SK-N-SH (cell line): Measurements from ENCODE around the gene CDH13. TPM values are rescaled to one million over a fixed set of nuclear protein-coding genes. Genes with fewer than 3 reads are reported as not detected.

Experiments
- CTCF ChIA-PET: fragments of 300-600, 350-600 bp; formaldehyde crosslinking; extraction: SDS; loops from one replicate; lab custom pipeline; 2021; lab: Yijun Ruan, JAX
- POLR2A ChIA-PET: fragments of 350-600 bp; sonication (Branson Sonifier 250); formaldehyde crosslinking; extraction: SDS; loops from one replicate; lab custom pipeline; 2020; ENCODE audit warnings: antibody characterized with exemption, inconsistent platforms; lab: Yijun Ruan, JAX
- DNase-seq: peaks from one replicate; pipeline ENCODE4 v3.0.0; 2012
- H2AFZ ChIP-seq: fragments of 200-600 bp; sonication (generic); 2 replicates; pipeline ENCODE4 v1.8.1; 2016; ENCODE audit warnings: antibody characterized with exemption, mild to moderate bottlenecking, low read depth
- H3F3A ChIP-seq: fragments of 200-600 bp; sonication (generic); replicated peaks from 2 replicates; pipeline ENCODE3; 2016; ENCODE audit warnings: antibody characterized with exemption, mild to moderate bottlenecking; ENCODE audit not compliant: insufficient read depth
- H3K27ac ChIP-seq, 2 experiments: fragments of 200-500 bp in 1 of 2; fragments of 200-600 bp in 1 of 2; sonication (Bioruptor generic) in 1 of 2; sonication (generic), shearing (Covaris generic) in 1 of 2; 2 replicates each; pipeline versions ENCODE4 v1.5.1 to v1.6.1; 2014 to 2016; ENCODE audit warnings: low read depth in 2 of 2, inconsistent platforms in 1 of 2, low read length in 1 of 2, mild to moderate bottlenecking in 1 of 2, mixed read lengths in 1 of 2
- H3K27me3 ChIP-seq: fragments of 200-600 bp; sonication (generic), shearing (Covaris generic); 2 replicates; pipeline ENCODE4 v1.6.1; 2016; ENCODE audit warnings: mixed run types; ENCODE audit not compliant: insufficient read depth
- H3K36me3 ChIP-seq, 2 experiments: fragments of 200-500 bp in 1 of 2; fragments of 200-600 bp in 1 of 2; sonication (Bioruptor generic) in 1 of 2; sonication (generic) in 1 of 2; replicated peaks in 1 of 2; 2 replicates each; pipeline versions ENCODE3 to v1.5.1; 2014 to 2016; ENCODE audit warnings: low read length in 1 of 2, mild to moderate bottlenecking in 1 of 2; ENCODE audit not compliant: insufficient read depth in 2 of 2, control insufficient read depth in 1 of 2
- H3K4me1 ChIP-seq, 2 experiments: fragments of 200-500 bp in 1 of 2; fragments of 200-600 bp in 1 of 2; sonication (Bioruptor generic) in 1 of 2; sonication (generic), shearing (Covaris generic) in 1 of 2; 2 replicates each; pipeline versions ENCODE4 v1.5.1 to v1.6.1; 2014 to 2016; ENCODE audit warnings: low read depth in 1 of 2, low read length in 1 of 2, mixed run types in 1 of 2; ENCODE audit not compliant: insufficient read depth in 2 of 2, control insufficient read depth in 1 of 2
- H3K4me2 ChIP-seq: fragments of 200-600 bp; sonication (generic), shearing (Covaris generic); 2 replicates; pipeline ENCODE4 v1.6.1; 2017; ENCODE audit warnings: mixed run types
- H3K4me3 ChIP-seq, 2 experiments: fragments of 200-500 bp in 1 of 2; fragments of 200-600 bp in 1 of 2; sonication (Bioruptor generic) in 1 of 2; sonication (generic), shearing (Covaris generic) in 1 of 2; 2 replicates each; pipeline versions ENCODE4 v1.5.1 to v1.8.1; 2014 to 2016; ENCODE audit warnings: low read depth in 2 of 2, inconsistent platforms in 1 of 2, low read length in 1 of 2, mild to moderate bottlenecking in 1 of 2, mixed read lengths in 1 of 2, moderate library complexity in 1 of 2
- H3K79me2 ChIP-seq: fragments of 200-600 bp; sonication (generic); 2 replicates; pipeline ENCODE4 v1.8.1; 2017; ENCODE audit warnings: mild to moderate bottlenecking; ENCODE audit not compliant: insufficient read depth
- H3K9ac ChIP-seq: fragments of 200-600 bp; sonication (generic); 2 replicates; pipeline ENCODE4 v1.6.1; 2017; ENCODE audit warnings: mixed run types
- H3K9me2 ChIP-seq: fragments of 200-600 bp; sonication (generic); 2 replicates; pipeline ENCODE4 v1.6.1; 2017; ENCODE audit warnings: mixed run types
- H3K9me3 ChIP-seq: fragments of 200-600 bp; sonication (generic); 2 replicates; pipeline ENCODE4 v1.6.1; 2017; ENCODE audit warnings: mixed run types, mild to moderate bottlenecking, moderate library complexity
- H4K20me1 ChIP-seq: fragments of 200-600 bp; sonication (generic); 2 replicates; pipeline ENCODE4 v1.6.1; 2017; ENCODE audit warnings: mild to moderate bottlenecking, mixed run types; ENCODE audit not compliant: insufficient read depth
- EP300 ChIP-seq, 2 experiments: IDR thresholded peaks; 2 replicates each; pipeline versions ENCODE4 v1.4.0 to v1.6.1; 2012; ENCODE audit warnings: borderline replicate concordance in 1 of 2, low read depth in 1 of 2, low read length in 1 of 2
- EZH2phosphoT487 ChIP-seq: fragments of 200-600 bp; sonication (generic); IDR thresholded peaks from 2 replicates; pipeline ENCODE4 v1.6.1; 2017; ENCODE audit warnings: low read depth, mixed run types, mild to moderate bottlenecking, antibody characterized with exemption, moderate library complexity, borderline replicate concordance
- FOSL2 ChIP-seq: IDR thresholded peaks from 2 replicates; pipeline ENCODE4 v1.4.0; 2012; ENCODE audit warnings: low read depth, mild to moderate bottlenecking, moderate library complexity, borderline replicate concordance
- FOXM1 ChIP-seq: IDR thresholded peaks from 2 replicates; pipeline ENCODE4 v1.4.0; 2012; ENCODE audit warnings: low read depth, mild to moderate bottlenecking
- GABPA ChIP-seq: IDR thresholded peaks from 2 replicates; pipeline ENCODE4 v1.4.0; 2012; ENCODE audit warnings: low read depth, mild to moderate bottlenecking
- JUND ChIP-seq: IDR thresholded peaks from 2 replicates; pipeline ENCODE4 v1.4.0; 2012
- MEF2A ChIP-seq: IDR thresholded peaks from 2 replicates; pipeline ENCODE4 v1.4.0; 2012; ENCODE audit warnings: low read depth, borderline replicate concordance
- NFIC ChIP-seq: IDR thresholded peaks from 2 replicates; pipeline ENCODE4 v1.4.0; 2012; ENCODE audit warnings: borderline replicate concordance
- NRF1 ChIP-seq: IDR thresholded peaks from 2 replicates; pipeline ENCODE4 v1.6.1; 2012; ENCODE audit warnings: low read depth, mild to moderate bottlenecking, low read length
- RCOR1 ChIP-seq: fragments of 150-350 bp; IDR thresholded peaks from 2 replicates; pipeline ENCODE4 v1.6.1; 2017; ENCODE audit warnings: antibody characterized with exemption, low read length
- REST ChIP-seq: IDR thresholded peaks from 2 replicates; pipeline ENCODE4 v1.6.1; 2012; ENCODE audit warnings: mild to moderate bottlenecking, low read depth, low read length, moderate library complexity
- RXRA ChIP-seq: IDR thresholded peaks from 2 replicates; pipeline ENCODE4 v1.4.0; 2012; ENCODE audit warnings: low read depth, mild to moderate bottlenecking, borderline replicate concordance
- SMC3 ChIP-seq: IDR thresholded peaks from 2 replicates; pipeline ENCODE4 v1.6.1; 2012; ENCODE audit warnings: low read depth, low read length, improper control_type of control experiment
- TAF1 ChIP-seq: IDR thresholded peaks from 2 replicates; pipeline ENCODE4 v1.6.1; 2012; ENCODE audit warnings: low read depth, mild to moderate bottlenecking, low read length, moderate library complexity, borderline replicate concordance
- TCF12 ChIP-seq: IDR thresholded peaks from 2 replicates; pipeline ENCODE4 v1.4.0; 2012
- USF1 ChIP-seq: IDR thresholded peaks from 2 replicates; pipeline ENCODE4 v1.4.0; 2012; ENCODE audit warnings: low read depth, borderline replicate concordance
- WGBS: methylation state at CpG from one replicate; pipeline ENCODE4 v1.1.6; 2017; ENCODE audit warnings: low lambda C conversion rate; 5-methylcytosine and 5-hydroxymethylcytosine counted together
- polyA plus RNA-seq, 3 experiments: library from polyadenylated mRNA; depleted of rRNA; stranded (reverse); fragments of >200 nt; gene quantifications; 2 replicates each; pipeline ENCODE4 v1.2.3, GENCODE V29; 2012

Gene CDH13
- polyA plus RNA-seq, 1 of the 3 experiments (the other 2 are of a cell fraction), result 93.0 TPM

- Histone ChIP-seq H3K4me2 (no peak overlapping the region), H3K9me3 (no peaks in the 10 kb centered on the region), H3K4me3 (no peak overlapping the region), H2AFZ (no peak overlapping the region), H4K20me1 (no peaks in the 10 kb centered on the region), H3K4me1 (no peaks in the 10 kb centered on the region; a peak in 3 of 4 replicates), H3K27ac (no peak overlapping the region), H3K79me2 (no peaks in the 10 kb centered on the region), H3K9ac (no peak overlapping the region), H3K9me2 (no peaks in the 10 kb centered on the region), H3K27me3 (no peaks in the 10 kb centered on the region), H3F3A (no peaks in the 10 kb centered on the region), H3K36me3 (peaks cover 0 to 4% of the 10 kb centered on the region in 2 experiments)
- no peak for DNase-seq
- WGBS, result 4% methylated on average over 2 of the region's 2 CpGs
- ChIA-PET POLR2A (no interaction called here), CTCF (no interaction called here)
- no peak for TF ChIP-seq RXRA
- no peak for TF ChIP-seq GABPA
- TF ChIP-seq TCF12, result no peak
- no peak for TF ChIP-seq SMC3
Measured at GRCh38 chr16:83296505-83296904, 669.7 kb downstream of the CDH13 start.

GRCh38 chr16:83298541-83298940 lies 671.8 kb downstream of the CDH13 start:
- Histone ChIP-seq H3K27ac (no peak overlapping the region), H3K4me3 (no peak overlapping the region), H3K4me1 (no peaks in the 10 kb centered on the region; a peak in 3 of 4 replicates), H3K9me2 (no peaks in the 10 kb centered on the region), H4K20me1 (no peaks in the 10 kb centered on the region), H3K4me2 (no peak overlapping the region), H3K79me2 (no peaks in the 10 kb centered on the region), H3K9me3 (no peaks in the 10 kb centered on the region), H3F3A (no peaks in the 10 kb centered on the region), H3K9ac (no peak overlapping the region), H2AFZ (no peak overlapping the region), H3K27me3 (no peaks in the 10 kb centered on the region), H3K36me3 (peaks cover 0 to 4% of the 10 kb centered on the region in 2 experiments)
- no peak for TF ChIP-seq EP300 (IDR thresholded peaks at IDR 0.05; ENCODE audit: borderline replicate concordance in 1 of 2, low read depth in 1 of 2, low read length in 1 of 2)
- no peak for TF ChIP-seq MEF2A
- no peak for TF ChIP-seq REST
- no peak for TF ChIP-seq NFIC
- TF ChIP-seq EZH2phosphoT487, result no peak
- no peak for TF ChIP-seq FOSL2
- TF ChIP-seq RCOR1, result no peak
- no peak for TF ChIP-seq FOXM1
- TF ChIP-seq SMC3, result no peak
- TF ChIP-seq USF1, result no peak
- TF ChIP-seq TAF1, result no peak
- TF ChIP-seq JUND, result no peak
- no peak for TF ChIP-seq NRF1
- DNase-seq, result no peak
- POLR2A ChIA-PET, result no interaction called here
- CTCF ChIA-PET, result no interaction called here
